Panc1 (cell line): ENCODE data around the gene PPP1R36.

Experiments used
- POLR2AphosphoS5 ChIP-seq: IDR thresholded peaks from 2 replicates; pipeline ENCODE4 v1.6.1; 2012; ENCODE audit warnings: mild to moderate bottlenecking, low read depth, low read length, moderate library complexity
- TF ChIP-seq, protein P1 (sequence below): fragments of 450-650 bp; IDR thresholded peaks from 2 replicates; pipeline ENCODE4 v1.5.1; 2017; ENCODE audit warnings: mild to moderate bottlenecking

DNA sequence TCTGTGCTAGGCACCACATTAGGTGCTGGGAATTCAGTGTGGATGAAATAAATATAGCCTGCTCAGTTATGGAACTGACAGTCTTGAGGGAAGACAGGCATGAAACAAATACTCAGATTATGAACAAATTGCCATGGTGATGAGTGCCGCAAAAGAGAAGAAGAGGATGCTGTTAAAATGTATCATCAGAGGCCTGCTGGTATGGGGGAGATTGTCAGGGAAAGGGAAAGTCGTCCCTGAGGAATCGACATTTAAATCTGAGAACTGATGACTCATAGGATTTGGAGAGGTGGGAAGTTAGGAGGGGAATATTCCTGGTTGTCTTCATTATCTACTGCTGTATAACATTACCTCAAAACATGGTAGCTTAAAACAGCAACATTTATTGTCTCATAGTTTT, 42.0 kb downstream of the PPP1R36 start:
- no peak for TF ChIP-seq POLR2AphosphoS5
- TF ChIP-seq, protein P1, sequence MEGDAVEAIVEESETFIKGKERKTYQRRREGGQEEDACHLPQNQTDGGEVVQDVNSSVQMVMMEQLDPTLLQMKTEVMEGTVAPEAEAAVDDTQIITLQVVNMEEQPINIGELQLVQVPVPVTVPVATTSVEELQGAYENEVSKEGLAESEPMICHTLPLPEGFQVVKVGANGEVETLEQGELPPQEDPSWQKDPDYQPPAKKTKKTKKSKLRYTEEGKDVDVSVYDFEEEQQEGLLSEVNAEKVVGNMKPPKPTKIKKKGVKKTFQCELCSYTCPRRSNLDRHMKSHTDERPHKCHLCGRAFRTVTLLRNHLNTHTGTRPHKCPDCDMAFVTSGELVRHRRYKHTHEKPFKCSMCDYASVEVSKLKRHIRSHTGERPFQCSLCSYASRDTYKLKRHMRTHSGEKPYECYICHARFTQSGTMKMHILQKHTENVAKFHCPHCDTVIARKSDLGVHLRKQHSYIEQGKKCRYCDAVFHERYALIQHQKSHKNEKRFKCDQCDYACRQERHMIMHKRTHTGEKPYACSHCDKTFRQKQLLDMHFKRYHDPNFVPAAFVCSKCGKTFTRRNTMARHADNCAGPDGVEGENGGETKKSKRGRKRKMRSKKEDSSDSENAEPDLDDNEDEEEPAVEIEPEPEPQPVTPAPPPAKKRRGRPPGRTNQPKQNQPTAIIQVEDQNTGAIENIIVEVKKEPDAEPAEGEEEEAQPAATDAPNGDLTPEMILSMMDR = no peak
